ENCODE results near the gene B4GALT7.

Gene B4GALT7

GRCh38 chr5:177606071-177607051, 6.4 kb downstream of the B4GALT7 start:
- DNase-seq (ENCODE audit: extremely low read depth, low read depth) = no peak
- TF ChIP-seq CTCF (IDR thresholded peaks at IDR 0.05; ENCODE audit: low read depth, low read length) = no peak

GRCh38 chr5:177607115-177607451, 7.2 kb downstream of the B4GALT7 start:
- DNase-seq (ENCODE audit: extremely low read depth, low read depth) = no peak
- TF ChIP-seq CTCF (IDR thresholded peaks at IDR 0.05; ENCODE audit: low read depth, low read length) = no peak

- TF ChIP-seq CTCF (IDR thresholded peaks at IDR 0.05; ENCODE audit: low read depth, low read length) = peak; percentile 94
- DNase-seq (ENCODE audit: extremely low read depth, low read depth) = peak; percentile 31
These were observed 7.7 kb downstream of the B4GALT7 start for GRCh38 chr5:177607452-177608192.

GRCh38 chr5:177608243-177609075, 8.5 kb downstream of the B4GALT7 start:
- no peak for DNase-seq (ENCODE audit: extremely low read depth, low read depth)
- no peak for TF ChIP-seq CTCF (IDR thresholded peaks at IDR 0.05; ENCODE audit: low read depth, low read length)

- no peak for TF ChIP-seq CTCF (IDR thresholded peaks at IDR 0.05; ENCODE audit: low read depth, low read length)
- no peak for DNase-seq (ENCODE audit: extremely low read depth, low read depth)
These were observed 9.4 kb downstream of the B4GALT7 start for GRCh38 chr5:177609076-177610059.

- no peak for DNase-seq (ENCODE audit: extremely low read depth, low read depth)
- no peak for TF ChIP-seq CTCF (IDR thresholded peaks at IDR 0.05; ENCODE audit: low read depth, low read length)
These were observed 10.3 kb downstream of the B4GALT7 start for GRCh38 chr5:177610131-177610769.

Data from AG09319 (cell line).